ENCODE measurements around the gene ELFN2.

Gene ELFN2

DNA sequence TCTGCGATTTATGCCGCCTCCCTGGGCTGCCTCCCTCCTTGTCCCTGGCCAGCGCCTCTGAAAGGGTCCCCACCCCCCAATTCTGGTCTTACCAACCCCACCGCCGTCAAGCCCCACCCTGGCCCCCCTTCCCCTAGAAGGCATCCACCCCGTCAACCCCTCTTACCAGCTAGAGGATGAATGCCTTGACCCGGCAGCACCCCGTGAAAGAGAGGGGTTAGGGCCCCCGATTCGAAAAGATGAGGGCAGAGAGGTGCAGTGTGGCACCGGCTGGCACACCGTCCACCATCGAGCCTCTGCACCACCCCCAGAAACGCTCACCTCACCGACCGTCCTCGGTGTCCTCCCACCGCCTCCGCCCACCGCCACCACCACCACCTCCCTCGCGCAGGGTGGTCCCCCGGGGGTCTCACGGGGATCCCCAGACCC, 559 bp downstream of the ELFN2 start:
- DNase-seq (ENCODE audit: low spot score), result no peak

DNA sequence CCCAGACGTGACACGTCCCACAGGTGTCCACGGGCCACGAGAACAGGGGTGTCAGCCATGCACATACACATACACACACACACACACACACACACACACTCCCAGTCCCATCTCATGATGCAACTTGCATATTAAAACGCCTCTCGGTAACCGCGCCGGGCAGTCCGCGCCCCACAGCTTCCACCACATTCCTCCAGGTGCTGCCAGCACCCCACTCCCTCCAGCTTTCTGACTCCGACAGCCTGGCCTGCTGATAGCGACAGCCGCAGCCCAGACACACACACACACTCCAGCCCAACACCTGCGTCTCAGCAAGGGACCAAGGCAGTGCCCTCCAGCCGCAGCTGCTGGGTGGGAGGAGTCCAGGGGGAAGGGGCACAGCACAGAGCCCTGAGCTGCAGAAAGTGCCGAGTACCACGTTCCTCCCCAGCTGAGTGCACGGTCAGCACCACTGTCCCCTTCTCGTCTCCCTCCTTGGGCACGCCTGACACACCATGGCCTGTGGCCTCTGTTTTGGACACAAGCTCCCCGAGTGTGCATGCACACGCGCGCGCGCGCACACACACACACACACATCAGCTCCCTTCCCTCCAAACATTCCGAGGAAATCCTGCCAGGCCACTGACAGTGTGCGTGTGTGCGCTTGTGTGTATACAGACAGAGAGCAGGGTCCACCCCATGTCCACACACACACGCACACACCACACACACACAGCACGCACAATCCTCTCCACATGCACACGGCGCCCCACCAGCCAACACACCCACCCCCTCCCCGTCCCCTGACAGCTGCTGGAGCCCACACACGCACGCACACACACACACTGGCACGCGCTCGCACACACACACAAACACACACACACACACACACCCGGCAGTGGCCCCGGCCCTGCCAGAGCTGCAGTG, 1.2 kb downstream of the ELFN2 start:
- DNase-seq (ENCODE audit: low spot score), result no peak

DNA sequence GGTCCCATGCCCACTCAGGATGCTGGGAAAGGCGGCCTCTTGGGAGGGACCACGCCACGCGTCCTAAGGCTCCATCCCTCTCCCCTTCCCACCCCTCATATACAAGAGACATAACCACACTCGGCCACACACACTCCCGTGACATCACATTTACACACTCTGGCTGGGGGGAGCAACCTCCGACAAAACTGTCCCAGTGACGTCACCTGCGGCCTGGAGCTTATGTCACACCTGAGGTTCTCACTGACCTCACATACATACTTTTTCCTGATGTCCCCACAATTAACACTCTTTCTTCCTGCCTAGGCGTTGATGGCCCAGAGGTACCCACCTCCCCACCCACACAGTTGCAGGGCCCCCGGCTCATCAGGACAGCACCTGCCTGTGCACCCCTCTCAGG, 1.9 kb downstream of the ELFN2 start:
- no peak for DNase-seq (ENCODE audit: low spot score)

DNA sequence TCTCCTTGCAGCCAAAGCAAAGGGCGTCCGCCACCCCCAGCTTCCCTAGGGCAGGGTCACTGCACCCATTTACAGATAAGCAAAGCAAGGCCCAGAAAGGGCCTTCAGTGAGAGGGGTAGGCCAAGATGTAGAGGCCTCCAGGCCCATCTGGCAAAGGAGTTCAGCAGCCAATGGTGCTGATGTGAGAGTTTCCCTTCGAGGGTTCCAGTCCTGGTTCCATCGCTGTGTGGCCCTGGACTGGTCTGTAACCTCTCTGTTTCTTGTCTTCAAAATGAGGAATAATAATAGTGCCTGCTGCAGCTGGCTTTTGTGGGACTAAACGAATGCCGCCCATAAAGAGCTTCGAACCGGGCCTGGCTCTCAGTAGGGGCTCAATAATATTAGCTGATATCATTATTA, 4.0 kb downstream of the ELFN2 start:
- no peak for DNase-seq (ENCODE audit: low spot score)

DNA sequence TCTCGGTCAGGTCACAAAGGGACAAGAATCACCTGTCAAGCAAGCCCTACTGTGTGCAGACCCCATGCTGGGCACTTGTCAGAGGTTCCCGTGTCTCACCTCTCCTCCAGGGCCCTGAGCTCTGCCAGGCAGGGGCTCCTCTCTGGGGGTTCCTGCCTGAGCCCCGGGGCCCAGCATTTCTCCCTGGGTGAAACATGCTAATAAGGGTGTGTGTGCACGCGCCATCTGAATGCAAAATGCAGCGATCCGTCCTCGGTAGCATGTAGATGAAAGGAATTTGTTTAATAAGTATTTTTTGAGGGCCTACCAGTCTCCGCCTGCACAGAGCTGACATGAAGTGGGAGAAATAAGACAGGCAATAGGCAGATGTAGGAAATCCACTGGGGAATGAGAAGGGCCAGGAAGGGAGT, 5.8 kb downstream of the ELFN2 start:
- no peak for DNase-seq (ENCODE audit: low spot score)

DNA sequence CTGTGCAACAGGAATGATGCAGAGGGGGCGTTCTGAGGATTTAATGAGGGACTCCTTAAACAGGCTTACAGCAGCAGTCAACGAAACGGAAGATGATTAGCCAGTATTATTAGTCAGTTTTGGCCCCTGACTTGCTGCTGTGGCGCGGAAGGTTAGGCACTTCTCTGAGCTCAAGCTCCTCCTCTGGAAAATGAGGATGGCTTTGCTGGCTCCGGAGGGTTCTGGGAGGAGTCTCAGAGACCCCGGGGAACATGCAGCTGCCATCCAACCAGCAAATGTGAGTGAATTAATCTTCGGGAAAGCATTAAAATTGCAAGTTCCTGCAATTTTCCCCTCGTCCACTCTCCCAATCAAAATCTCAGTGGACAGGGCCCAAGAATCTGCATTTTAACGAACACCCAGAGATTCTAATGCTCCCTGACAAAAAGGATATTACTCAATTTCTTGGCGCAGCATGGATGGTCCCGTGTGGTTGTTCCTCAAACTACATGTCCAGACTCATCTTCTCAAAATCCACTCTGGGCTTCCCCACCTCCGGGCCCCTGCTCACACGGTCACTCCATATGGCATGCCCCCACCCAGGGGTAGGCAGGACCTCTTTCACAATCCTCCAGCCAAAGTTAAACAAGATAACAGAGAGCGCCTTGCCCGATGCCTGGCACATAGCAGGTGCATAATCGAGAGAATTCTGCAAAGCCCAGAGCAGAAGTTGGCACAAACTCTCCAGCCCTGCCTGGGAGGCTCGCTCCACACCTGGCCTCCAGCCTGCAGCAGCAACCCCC, 6.4 kb downstream of the ELFN2 start:
- DNase-seq (ENCODE audit: low spot score), result no peak

DNA sequence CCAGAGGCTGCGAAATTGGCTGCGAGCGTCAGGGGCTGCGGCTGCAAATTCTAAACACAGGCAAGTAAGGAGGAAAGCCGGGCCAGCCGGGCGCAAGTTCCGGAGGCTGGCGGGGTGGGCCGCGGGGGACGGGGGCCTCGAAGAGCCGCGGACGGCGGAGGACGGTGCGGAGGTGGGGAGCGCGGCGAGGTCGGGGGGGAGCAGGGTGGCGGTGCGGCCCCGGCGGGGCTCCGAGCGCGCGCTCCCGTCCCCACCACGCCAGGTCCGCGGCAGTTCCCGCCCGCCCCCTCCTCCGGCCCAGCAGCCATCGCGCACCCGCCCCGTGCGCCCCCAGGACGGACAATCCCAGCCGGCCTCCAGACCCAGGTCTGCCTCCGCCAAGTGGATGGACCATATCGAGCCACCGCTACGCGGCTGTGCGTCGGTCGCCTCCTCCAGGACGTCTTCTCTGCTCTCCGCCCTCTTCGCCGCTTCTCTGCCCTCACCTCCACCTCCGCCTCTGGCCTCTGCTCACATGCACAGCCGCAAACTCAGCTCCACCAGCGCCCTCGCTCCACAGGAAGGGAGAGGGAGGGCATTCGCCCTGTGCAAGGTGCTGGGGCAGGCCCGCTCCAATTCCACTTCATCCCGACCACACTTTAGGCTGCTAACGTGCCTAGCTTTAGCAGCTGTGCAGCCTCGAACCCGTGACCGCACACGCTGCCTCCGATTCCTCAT, 7.2 kb downstream of the ELFN2 start:
- DNase-seq (ENCODE audit: low spot score), result no peak

DNA sequence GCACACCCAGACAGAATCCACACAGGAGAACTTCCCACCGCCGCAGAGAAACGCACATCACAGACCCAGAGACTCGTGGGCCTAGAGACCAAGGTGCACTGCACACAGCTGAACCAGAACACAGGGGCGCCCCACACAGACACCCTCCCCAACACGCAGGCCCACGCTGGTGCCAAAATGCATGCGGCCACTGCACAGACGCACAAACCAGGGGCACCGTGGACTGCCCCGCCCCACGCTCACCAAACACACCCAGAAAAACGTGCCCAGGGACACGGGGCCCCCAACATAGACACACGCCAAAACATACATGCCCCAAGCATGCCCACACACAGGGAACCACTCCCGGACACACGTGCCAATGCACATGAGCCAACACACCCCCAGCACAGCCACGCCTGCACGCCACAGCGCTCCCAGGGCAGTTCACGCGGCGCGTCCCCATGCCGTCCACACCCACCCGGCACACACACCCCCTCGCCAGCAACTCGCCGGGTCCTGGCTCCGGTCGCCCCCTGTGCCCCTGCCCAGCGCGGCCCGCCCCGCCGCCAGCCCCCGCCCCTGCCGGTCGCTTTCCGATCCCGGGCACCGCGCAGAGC, 7.8 kb downstream of the ELFN2 start:
- DNase-seq (ENCODE audit: low spot score), result no peak

DNA sequence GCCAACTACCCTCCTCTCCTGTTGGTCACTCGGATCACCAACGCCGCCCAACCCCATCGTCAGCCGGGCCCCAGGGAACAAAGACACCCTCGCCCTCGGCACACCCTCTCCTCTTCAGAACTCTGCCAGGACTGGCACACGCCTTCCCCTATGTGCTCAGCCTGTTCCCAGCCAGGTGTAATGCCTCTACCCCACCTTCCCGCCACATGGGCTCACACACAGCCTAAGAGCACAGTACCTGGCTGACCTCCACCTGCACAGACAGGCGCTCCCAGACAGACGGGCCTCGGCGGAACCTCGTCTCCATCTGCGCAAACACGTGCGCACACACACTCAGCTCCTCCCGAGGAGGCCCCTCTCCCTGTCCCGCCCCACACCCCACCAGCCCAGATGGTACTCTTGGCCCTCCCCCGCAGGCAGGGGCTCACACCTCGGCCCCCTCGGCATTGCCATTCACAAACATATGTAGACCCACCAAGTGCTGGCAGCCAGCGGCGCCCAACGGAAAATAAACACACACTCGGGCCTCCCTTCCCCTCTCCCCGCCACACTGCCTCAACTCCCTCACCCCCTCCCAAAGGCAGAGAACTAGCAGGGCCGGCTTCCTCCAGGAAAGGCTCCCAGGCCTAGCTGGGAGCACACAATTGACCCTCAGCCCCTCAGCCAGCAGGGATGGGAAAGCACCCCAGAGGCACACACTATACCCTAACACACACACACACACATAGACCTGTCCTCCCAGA, 8.5 kb downstream of the ELFN2 start:
- DNase-seq (ENCODE audit: low spot score), result no peak

DNA sequence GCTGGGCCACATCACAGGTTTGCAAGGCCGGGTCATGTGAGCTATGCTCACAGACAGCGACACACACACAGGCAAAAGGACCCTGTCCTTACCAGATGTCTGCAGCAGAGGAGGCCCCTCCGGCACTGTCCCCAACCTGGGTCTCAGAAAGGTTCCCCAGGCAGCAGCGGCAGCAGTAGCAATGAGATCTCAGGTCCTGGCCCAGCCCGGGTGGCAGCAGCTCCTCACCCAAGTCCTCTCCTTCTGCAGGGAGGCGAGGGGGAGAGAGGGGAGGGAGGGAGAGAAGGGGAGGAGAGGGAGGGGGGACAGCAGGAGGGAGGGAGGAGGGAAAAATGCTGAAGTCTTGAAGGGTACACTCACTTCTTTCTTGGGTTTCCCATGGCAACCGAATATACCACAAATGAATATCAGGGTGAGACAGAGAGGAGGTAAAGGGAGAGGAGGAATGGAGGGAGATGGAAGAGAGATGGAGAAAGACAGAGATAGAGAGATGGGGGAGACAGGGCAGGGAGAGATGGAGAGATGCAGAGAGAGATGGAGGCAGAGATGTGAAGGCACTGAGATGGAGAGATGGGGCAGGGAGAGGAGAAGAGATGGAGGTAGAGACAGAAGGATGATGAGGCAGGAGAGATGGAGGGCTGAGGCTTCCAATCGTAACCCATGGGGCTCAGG, 9.5 kb downstream of the ELFN2 start:
- DNase-seq (ENCODE audit: low spot score), result no peak

DNA sequence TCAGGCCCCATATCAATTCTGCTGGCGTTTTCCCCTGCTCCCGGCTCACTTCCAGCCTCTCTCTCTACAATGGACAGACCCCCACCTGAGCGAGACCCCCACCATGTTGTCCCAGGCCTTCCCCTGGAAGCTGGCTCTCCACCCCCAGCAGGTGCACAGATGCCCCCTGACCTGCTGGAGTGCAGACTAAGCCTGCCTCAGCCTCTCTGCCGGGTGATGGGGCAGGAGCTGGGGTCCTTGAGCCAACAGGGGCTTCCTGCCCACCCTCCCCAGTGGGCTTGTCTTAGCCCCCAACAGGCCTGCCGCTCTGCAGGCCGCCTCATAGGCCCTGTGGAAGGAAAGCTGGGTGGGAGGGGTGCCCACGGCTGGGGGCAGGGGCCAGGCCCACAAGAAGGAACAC, 10.0 kb downstream of the ELFN2 start:
- no peak for DNase-seq (ENCODE audit: low spot score)

DNA sequence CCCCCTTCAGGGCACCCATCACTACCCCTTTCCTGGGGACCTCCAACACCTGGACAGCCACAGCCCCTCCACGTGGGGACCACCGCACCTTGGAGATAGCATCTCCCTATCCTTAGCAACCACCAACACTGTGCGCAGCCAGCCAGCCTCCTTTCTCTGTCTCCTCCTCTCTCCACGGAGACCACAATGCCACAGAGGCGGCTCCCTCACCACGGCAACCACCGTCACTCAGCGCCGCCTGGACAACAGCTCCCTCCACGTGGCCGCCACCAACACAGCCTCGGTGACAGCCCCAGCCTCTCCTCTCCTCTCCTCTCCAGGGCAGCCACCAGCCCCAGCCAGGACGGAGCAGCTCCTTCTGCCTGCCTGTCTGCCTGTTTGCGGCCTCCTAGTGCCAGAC, 10.5 kb downstream of the ELFN2 start:
- DNase-seq (ENCODE audit: low spot score), result no peak

DNA sequence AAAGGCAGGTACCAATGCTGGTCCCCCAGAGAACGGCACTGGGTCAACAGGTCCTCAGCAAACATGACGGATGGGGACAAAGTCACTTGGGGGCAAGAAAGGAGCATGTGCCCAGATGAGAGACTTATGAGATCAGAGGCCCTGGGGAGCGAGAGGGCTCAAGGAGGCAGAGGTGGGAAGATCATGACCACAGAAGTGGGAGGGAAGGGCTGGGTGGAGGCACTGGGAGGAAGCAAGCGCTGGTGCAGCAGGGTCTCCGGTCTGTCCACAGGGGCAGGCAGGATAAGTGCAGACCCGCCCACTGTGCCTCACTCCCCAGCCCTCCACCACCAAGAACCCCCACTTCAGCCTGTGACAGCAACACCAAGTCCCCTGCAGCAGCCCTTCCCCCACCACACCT, 10.9 kb downstream of the ELFN2 start:
- DNase-seq (ENCODE audit: low spot score), result no peak

DNA sequence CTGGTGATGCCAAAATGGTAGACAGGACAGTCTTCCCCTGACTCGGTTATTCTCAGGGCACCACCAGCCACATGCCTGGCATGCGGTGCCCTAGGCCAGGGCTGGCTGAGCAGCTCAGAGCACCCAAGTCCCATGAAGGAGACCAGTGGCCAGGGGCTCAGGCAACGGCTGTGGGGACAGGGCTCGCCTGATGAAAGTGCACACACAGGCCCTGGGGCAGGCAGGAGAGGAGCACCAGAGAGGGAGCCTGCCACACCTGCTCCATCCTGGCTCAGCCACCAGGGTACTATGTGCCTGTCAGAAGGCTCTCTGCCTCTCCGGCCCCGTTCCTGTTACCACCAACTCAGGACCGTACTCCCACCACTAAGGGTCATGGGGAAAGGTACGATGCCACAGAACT, 12.1 kb downstream of the ELFN2 start:
- no peak for DNase-seq (ENCODE audit: low spot score)

DNA sequence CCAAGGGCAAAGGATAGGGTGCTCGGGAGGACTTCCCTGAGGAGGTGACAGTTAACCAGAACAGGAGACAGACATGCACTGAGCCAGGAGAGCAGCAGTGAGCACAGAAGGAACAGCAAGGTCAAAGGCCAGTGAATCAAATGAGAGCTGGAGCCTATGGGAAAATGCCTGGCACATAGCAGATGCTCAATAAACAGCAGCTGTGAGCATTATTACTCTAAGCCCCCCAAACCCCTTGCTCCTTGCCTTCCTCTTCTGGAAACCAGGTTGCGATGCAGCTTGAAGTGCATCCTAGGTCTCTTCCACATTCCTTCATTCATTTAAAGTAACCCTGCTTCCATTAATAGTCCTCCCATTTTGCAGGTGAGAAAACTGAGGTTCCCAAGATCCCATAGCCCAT, 13.0 kb downstream of the ELFN2 start:
- no peak for DNase-seq (ENCODE audit: low spot score)

DNA sequence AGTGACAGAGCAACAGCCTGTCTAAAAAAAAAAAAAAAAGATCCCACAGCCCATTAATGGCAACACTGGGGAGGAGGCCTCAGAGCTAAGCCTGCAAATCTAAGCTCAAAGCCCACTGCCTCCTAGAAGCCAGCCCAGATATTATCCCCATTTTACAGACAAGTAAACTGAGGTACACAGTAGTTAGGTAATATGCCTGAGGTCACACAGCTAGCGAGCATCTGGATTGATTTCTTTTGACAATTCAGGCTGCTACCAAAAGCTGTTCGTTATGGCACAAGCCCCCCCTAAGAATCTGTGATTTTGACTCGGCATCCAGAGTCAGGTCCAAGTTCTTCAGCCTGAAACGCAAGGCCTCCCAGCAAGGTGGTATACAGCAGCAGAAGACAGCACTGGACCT, 13.7 kb downstream of the ELFN2 start:
- no peak for DNase-seq (ENCODE audit: low spot score)

DNA sequence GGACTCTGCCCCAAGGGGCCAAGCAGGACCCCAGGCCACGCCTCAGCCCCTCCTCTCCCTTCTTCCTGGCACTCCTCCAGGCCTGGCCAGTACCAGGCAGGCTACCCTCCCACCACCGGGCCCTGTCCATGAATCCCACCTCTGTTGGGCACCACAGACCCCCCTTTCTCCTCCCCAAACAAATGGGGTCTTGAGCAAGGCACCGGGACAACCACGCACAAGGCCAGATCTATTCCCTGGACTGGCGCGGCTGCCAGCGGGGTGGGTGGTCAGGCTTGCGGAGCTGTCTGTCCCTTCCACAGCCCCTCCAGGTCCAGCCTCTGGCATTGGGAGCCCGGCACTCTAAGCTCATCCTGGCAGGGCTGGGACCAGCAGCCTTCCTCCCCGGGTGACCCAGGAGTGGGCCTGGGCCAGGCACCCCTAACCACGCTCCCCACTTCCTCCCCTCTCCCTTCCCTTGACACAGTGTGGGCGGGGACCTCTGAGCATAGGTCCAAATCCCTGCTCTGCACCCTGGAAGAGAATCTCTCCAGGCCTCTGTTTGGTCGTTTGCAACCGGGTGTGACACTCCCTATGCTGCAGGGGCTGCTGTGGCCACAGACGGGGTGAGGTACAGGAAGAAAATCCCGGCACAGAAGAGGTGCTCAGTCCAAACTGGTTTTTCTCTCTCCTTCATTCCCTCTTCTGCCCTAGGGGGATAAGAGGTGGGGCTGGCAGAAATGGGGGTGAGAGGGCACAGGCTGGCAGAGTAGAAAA, 14.6 kb downstream of the ELFN2 start:
- DNase-seq (ENCODE audit: low spot score), result no peak

DNA sequence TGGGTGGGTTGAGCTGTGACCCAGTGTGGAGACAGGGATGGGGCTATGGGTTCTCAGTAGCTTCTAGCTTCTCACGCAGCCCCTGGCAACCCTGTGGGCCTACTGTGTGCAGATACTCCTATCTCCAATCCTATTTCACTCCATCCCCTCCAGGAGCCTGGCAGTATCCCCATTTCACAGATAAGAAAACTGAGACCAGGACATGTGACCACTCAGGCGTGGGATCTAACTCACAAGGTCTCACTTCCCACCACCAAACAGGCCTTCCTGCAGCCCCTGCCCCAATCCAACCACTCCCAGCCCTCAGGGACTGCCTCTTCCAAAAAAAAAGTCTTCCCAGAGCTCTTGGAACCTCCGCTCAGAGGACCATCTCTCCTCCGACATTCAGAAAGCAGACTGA, 15.6 kb downstream of the ELFN2 start:
- no peak for DNase-seq (ENCODE audit: low spot score)

DNA sequence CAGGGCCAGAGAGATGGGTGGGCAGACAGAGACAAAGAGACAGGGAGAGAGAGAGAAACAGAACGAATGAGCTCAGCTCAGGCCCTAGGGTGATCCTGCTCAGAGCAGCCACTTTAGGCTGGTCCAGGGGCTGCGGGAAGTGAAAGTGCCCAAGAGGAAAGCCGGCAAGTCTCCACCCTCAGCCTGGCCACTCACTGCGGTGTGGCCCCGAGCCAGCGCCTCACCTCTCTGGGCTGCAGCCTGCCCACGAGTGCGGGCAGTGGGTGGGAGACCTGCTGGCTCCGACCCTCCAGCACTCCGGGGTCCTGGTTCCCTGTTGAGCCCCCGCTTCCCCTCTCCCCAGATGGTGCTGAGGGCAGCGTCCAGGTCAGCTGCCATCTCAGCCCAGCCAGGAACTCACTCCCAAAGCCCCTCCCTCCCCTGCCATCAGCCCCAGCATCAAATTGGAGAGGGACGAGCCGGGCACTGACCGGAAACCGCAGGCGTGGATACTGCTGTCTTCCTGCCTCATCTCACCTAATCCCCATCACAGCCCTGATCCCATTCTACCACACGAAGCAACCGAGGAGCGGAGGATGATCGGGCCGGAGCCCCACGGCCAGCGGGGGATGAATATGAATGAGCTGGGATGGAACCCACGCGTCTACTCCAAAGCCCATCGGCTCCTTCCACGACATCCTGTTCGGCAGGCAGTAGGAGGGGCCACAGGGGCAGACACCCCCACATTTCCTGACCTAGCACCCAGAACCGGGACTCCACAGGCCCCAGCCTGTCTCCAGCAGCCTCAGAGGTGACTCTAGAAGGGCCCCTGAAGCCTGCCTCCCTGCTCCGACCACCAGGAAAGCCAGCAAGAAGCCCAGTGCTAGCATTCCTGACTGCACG, 16.9 kb downstream of the ELFN2 start:
- DNase-seq (ENCODE audit: low spot score), result no peak

Measured in AG08395 (cell line).